OCI-LY3 (cell line): ENCODE results near the gene EOLA2.
"Not testable (repeated sequence)": the region's sequence is repeated elsewhere in the genome, so short reads cannot be mapped to it uniquely, and the experiment has no call there.

Source experiments
- EZH2phosphoT487 ChIP-seq: fragments of 200-600 bp; shearing (Covaris generic); IDR thresholded peaks from 2 replicates; pipeline ENCODE4 v1.6.1; 2018; ENCODE audit warnings: antibody characterized with exemption, mixed run types, low read depth
- TF ChIP-seq, protein P1 (sequence below): fragments of 200-600, 300-600 bp; sonication (generic); IDR thresholded peaks from 2 replicates; pipeline ENCODE4 v1.5.1; 2014; ENCODE audit warnings: antibody characterized with exemption, low read length, low read depth

DNA sequence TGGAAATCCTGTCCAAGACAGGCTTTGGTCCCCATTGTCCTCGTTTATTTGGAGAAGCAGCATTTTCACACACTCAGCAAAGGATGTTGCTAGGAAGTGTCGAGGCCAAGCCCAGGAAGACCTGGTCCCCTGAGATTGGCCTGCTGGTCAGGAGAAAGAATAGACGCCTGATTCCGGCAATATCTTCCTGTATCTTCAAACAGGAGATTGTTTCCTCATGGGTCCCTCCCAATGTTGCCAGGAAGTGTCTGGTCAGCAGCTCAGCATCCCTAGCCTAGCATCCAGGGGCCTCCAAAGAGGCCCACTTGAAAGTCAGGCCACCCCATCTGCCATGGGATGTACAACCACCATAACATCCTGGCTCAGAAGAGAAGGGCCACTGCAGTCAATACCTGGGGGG is 6.9 kb downstream of the EOLA2 start:
- TF ChIP-seq EZH2phosphoT487, result not testable (repeated sequence)
- TF ChIP-seq, protein P1, sequence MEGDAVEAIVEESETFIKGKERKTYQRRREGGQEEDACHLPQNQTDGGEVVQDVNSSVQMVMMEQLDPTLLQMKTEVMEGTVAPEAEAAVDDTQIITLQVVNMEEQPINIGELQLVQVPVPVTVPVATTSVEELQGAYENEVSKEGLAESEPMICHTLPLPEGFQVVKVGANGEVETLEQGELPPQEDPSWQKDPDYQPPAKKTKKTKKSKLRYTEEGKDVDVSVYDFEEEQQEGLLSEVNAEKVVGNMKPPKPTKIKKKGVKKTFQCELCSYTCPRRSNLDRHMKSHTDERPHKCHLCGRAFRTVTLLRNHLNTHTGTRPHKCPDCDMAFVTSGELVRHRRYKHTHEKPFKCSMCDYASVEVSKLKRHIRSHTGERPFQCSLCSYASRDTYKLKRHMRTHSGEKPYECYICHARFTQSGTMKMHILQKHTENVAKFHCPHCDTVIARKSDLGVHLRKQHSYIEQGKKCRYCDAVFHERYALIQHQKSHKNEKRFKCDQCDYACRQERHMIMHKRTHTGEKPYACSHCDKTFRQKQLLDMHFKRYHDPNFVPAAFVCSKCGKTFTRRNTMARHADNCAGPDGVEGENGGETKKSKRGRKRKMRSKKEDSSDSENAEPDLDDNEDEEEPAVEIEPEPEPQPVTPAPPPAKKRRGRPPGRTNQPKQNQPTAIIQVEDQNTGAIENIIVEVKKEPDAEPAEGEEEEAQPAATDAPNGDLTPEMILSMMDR, result not testable (repeated sequence)
